ENCODE measurements around the gene MEI1. TPM values are rescaled to one million over a fixed set of nuclear protein-coding genes. Genes with fewer than 3 reads are reported as not detected.
"Not testable (repeated sequence)": the region's sequence is repeated elsewhere in the genome, so short reads cannot be mapped to it uniquely, and the experiment has no call there.

The MEI1 gene
- polyA plus RNA-seq, 1 donor from 2014 or later: not detected

- Histone ChIP-seq H4K20me1 (ENCODE audit: insufficient read depth) (no peaks in the 10 kb centered on the region), H3K79me2 (replicated peaks; ENCODE audit: insufficient read depth, low read length) (no peaks in the 10 kb centered on the region), H3K9me3 (ENCODE audit: low read length) (no peaks in the 10 kb centered on the region), H3K4me2 (ENCODE audit: low read length) (no peak overlapping the region), H3K27me3 (ENCODE audit: insufficient read depth, low read depth, low read length) (no peaks in the 10 kb centered on the region), H3F3A (ENCODE audit: insufficient read depth, low read length, poor library complexity, severe bottlenecking) (no peaks in the 10 kb centered on the region), H3K4me3 (ENCODE audit: low read length) (no peak overlapping the region), H3K9me2 (ENCODE audit: insufficient read depth, low read length) (no peaks in the 10 kb centered on the region), H3K9ac (ENCODE audit: low read length) (no peak overlapping the region), H2AFZ (ENCODE audit: low read depth, low read length) (no peak overlapping the region), H3K36me3 (ENCODE audit: insufficient read depth, low read length) (no peaks in the 10 kb centered on the region), H3K27ac (ENCODE audit: low read length) (no peak overlapping the region)
- TF ChIP-seq RAD21 (conservative IDR thresholded peaks at IDR 0.05) (no peak), TAF1 (IDR thresholded peaks at IDR 0.05; ENCODE audit: low read depth) (no peak), POLR2AphosphoS5 (IDR thresholded peaks at IDR 0.05) (no peak), SMC3 (conservative IDR thresholded peaks at IDR 0.05; ENCODE audit: poor library complexity) (no peak), CTCF (IDR thresholded peaks at IDR 0.05; ENCODE audit: poor library complexity, severe bottlenecking) (no peak), EP300 (conservative IDR thresholded peaks at IDR 0.05; ENCODE audit: poor library complexity, severe bottlenecking) (no peak), MXI1 (conservative IDR thresholded peaks at IDR 0.05; ENCODE audit: poor library complexity, severe bottlenecking) (no peak)
Observed at GRCh38 chr22:41731609-41732008, 32.3 kb downstream of the MEI1 start.

GRCh38 chr22:41732096-41732772 is 32.9 kb downstream of the MEI1 start:
- H3K9ac ChIP-seq (ENCODE audit: low read length): no peak overlapping the region
- no peaks in the 10 kb centered on the region for H3F3A ChIP-seq (ENCODE audit: insufficient read depth, low read length, poor library complexity, severe bottlenecking)
- TF ChIP-seq EP300 (conservative IDR thresholded peaks at IDR 0.05; ENCODE audit: poor library complexity, severe bottlenecking): no peak
- TF ChIP-seq SMC3 (conservative IDR thresholded peaks at IDR 0.05; ENCODE audit: poor library complexity): no peak
- no peak for TF ChIP-seq REST (IDR thresholded peaks at IDR 0.05; ENCODE audit: borderline replicate concordance)
- TF ChIP-seq POLR2AphosphoS5 (IDR thresholded peaks at IDR 0.05): no peak
- no peak for TF ChIP-seq RAD21 (conservative IDR thresholded peaks at IDR 0.05)
- TF ChIP-seq CTCF (IDR thresholded peaks at IDR 0.05; ENCODE audit: poor library complexity, severe bottlenecking): no peak
- TF ChIP-seq MXI1 (conservative IDR thresholded peaks at IDR 0.05; ENCODE audit: poor library complexity, severe bottlenecking): no peak
- TF ChIP-seq TAF1 (IDR thresholded peaks at IDR 0.05; ENCODE audit: low read depth): no peak
- no peak for TF ChIP-seq EZH2 (IDR thresholded peaks at IDR 0.05; ENCODE audit: borderline replicate concordance, insufficient read depth, low read length, poor library complexity, severe bottlenecking)
- no peaks in the 10 kb centered on the region for H4K20me1 ChIP-seq (ENCODE audit: insufficient read depth)
- no peaks in the 10 kb centered on the region for H3K36me3 ChIP-seq (ENCODE audit: insufficient read depth, low read length)
- H3K27ac ChIP-seq (ENCODE audit: low read length): no peak overlapping the region
- no peak overlapping the region for H3K4me3 ChIP-seq (ENCODE audit: low read length)
- no peaks in the 10 kb centered on the region for H3K79me2 ChIP-seq (replicated peaks; ENCODE audit: insufficient read depth, low read length)
- no peak overlapping the region for H3K4me2 ChIP-seq (ENCODE audit: low read length)
- no peaks in the 10 kb centered on the region for H3K27me3 ChIP-seq (ENCODE audit: insufficient read depth, low read depth, low read length)
- H3K9me3 ChIP-seq (ENCODE audit: low read length): no peaks in the 10 kb centered on the region
- H2AFZ ChIP-seq (ENCODE audit: low read depth, low read length): no peak overlapping the region
- H3K9me2 ChIP-seq (ENCODE audit: insufficient read depth, low read length): no peaks in the 10 kb centered on the region

- not testable (repeated sequence) for H3K4me2 ChIP-seq (ENCODE audit: low read length); H2AFZ ChIP-seq (ENCODE audit: low read depth, low read length); H3K27me3 ChIP-seq (ENCODE audit: insufficient read depth, low read depth, low read length); H3F3A ChIP-seq (ENCODE audit: insufficient read depth, low read length, poor library complexity, severe bottlenecking); H3K9ac ChIP-seq (ENCODE audit: low read length); H3K27ac ChIP-seq (ENCODE audit: low read length); H3K9me3 ChIP-seq (ENCODE audit: low read length); H4K20me1 ChIP-seq (ENCODE audit: insufficient read depth); H3K4me3 ChIP-seq (ENCODE audit: low read length); H3K36me3 ChIP-seq (ENCODE audit: insufficient read depth, low read length); H3K9me2 ChIP-seq (ENCODE audit: insufficient read depth, low read length); H3K79me2 ChIP-seq (replicated peaks; ENCODE audit: insufficient read depth, low read length)
Observed at GRCh38 chr22:41733241-41733640, 33.9 kb downstream of the MEI1 start.
